A549 treated with CpdA at 1 μM for 4 hours (cell line): Measurements from ENCODE around the gene LYZ. TPM values are rescaled to one million over a fixed set of nuclear protein-coding genes. Genes with fewer than 3 reads are reported as not detected.

Experiments
- total RNA-seq: library from RNA; stranded (reverse); fragments of 200-300 nt; extraction: Qiagen RNA extraction; gene quantifications from 5 replicates; pipeline ENCODE4 v1.2.3, GENCODE V29; 2022; ENCODE audit warnings: low read depth

The LYZ gene
- 0.11 to 0.64 TPM (median 0.35 TPM) in 3 of 5 replicates, not detected in the others for total RNA-seq

DNA sequence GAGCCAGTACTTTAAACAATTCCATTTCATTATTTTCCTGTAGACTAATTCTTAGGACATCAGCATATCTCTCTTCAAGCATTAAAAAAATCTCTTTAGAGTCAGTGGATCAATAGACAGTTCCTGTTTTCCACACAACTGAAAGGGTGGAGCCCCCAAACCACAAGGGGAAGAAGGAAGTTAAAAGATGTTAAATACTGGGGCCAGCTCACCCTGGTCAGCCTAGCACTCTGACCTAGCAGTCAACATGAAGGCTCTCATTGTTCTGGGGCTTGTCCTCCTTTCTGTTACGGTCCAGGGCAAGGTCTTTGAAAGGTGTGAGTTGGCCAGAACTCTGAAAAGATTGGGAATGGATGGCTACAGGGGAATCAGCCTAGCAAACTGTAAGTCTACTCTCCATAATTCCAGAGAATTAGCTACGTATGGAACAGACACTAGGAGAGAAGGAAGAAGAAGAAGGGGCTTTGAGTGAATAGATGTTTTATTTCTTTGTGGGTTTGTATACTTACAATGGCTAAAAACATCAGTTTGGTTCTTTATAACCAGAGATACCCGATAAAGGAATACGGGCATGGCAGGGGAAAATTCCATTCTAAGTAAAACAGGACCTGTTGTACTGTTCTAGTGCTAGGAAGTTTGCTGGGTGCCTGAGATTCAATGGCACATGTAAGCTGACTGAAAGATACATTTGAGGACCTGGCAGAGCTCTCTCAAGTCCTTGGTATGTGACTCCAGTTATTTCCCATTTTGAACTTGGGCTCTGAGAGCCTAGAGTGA, at the start of gene LYZ:
LYZ (plus strand) TSS at position 220 of the 777 bp plus-strand sequence; CDS start at position 248, 28 bp downstream.

DNA sequence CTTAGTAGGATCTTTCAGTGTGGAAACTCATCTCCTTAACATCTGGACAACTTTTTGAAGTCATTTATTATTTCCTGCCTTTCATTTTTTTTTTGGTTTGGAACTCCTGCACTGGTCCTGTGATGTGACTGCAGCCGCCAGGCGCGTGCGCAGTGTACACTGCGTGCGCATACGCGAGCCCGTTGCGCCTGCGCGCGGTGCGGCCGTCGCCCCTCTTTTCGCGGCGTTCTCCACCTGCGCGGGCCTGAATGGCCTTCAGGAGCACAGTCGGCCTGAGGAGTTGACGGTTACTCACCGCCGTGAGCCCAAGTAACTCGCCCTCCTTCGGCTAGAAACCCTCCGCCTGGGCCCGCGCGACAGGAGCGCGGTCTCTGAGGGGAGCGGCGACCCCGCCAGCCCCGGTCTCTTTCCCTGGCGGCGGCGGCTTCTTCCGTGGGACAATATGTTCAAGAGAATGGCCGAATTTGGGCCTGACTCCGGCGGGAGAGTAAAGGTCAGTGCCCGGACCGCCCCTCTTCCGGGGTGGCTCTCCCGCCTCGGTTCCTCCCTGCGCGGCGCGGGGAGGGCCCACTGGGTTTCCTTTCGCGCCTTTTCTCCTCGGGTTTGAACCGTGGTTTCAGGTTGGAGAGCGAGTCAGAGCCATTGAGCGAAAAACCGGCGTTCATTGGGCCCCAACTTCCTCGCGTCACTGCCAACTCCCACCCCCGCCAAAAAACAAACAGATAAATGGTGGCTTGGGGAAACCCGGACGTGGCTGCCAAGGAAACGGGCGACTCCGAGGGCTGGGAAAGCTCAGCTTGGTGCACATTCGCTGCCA, 11.6 kb downstream of the LYZ start, which contains the start of gene YEATS4:
YEATS4 (plus strand) TSS at position 213 of the 817 bp plus-strand sequence; CDS start at position 443, 230 bp downstream.

Other genes with a start within 250 kb of the LYZ start
- gene CPSF6, start 108.8 kb upstream of the LYZ start, total RNA-seq: 60.4 to 81.4 TPM (median 66.6 TPM) in 5 replicates
- 32.1 to 48.4 TPM (median 35.5 TPM) in 5 replicates for gene YEATS4, start 11.4 kb downstream of the LYZ start, total RNA-seq
- gene FRS2, start 122.0 kb downstream of the LYZ start, total RNA-seq: 8.9 to 12.7 TPM (median 10.3 TPM) in 5 replicates
- gene CCT2, start 237.1 kb downstream of the LYZ start, total RNA-seq: 284 to 390 TPM (median 299 TPM) in 5 replicates